Measurements from ENCODE around the gene ESR1. TPM values are rescaled to one million over a fixed set of nuclear protein-coding genes. Genes with fewer than 3 reads are reported as not detected.

ESR1 gene
- total and polyA plus RNA-seq, 2 experiments from 2014 or later: 0.09 TPM; not detected in 1

- H4K20me1 ChIP-seq (ENCODE audit: insufficient read depth): no peaks in the 10 kb centered on the region
- H3K9me3 ChIP-seq (ENCODE audit: low read depth): no peaks in the 10 kb centered on the region
- no peaks in the 10 kb centered on the region for H3K79me2 ChIP-seq (ENCODE audit: insufficient read depth)
- no peak overlapping the region for H3K4me2 ChIP-seq (ENCODE audit: unreplicated experiment)
- no peaks in the 10 kb centered on the region for H3K9me2 ChIP-seq (ENCODE audit: insufficient read depth)
- H3K27ac ChIP-seq: no peak overlapping the region
- 36 to 45% methylated on average over 2 of the region's 2 CpGs for WGBS, 2 experiments (ENCODE audit: low coverage in 1 of 2, low lambda C conversion rate in 2 of 2, missing lambda C conversion rate in 2 of 2)
- H3K36me3 ChIP-seq (ENCODE audit: low read depth): no peaks in the 10 kb centered on the region
- no peak overlapping the region for H2AFZ ChIP-seq
- in situ Hi-C loops (cut with MboI): no loop called here
- H3K27me3 ChIP-seq (replicated peaks; ENCODE audit: insufficient read depth): no peaks in the 10 kb centered on the region
- no peak for TF ChIP-seq EZH2 (IDR thresholded peaks at IDR 0.05; ENCODE audit: insufficient read depth, poor library complexity, severe bottlenecking)
- TF ChIP-seq EZH2phosphoT487 (IDR thresholded peaks at IDR 0.05; ENCODE audit: insufficient read depth, low read depth): no peak
- H3F3A ChIP-seq (ENCODE audit: insufficient read depth): peaks cover 38% of the 10 kb centered on the region
- H3K4me3 ChIP-seq: no peak overlapping the region
- no peak overlapping the region for H3K9ac ChIP-seq
- no peak for DNase-seq
- H3K4me1 ChIP-seq (ENCODE audit: insufficient read depth): peaks cover 49% of the 10 kb centered on the region
These were observed 279.6 kb downstream of the ESR1 start for GRCh38 chr6:152087096-152087495.

DNA sequence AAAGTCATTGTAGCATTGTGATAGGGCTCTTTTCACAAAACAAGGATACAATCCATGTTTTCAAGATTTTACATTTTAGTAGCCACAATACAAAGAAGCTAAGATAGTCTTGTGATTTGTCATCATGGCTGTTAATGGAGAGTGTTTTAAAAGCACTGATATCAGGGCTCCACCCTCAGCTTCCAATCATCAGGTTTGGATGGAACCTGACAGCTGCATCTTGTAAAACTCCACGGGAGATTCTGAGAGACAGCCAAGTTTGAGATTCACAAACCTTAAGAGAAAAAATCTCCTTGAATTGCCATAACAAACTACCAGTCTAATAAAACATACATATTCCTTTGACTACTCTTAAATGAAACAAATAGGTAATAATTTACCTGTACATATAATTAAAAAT lies 280.2 kb downstream of the ESR1 start:
- Histone ChIP-seq H3K4me1 (ENCODE audit: insufficient read depth) (peaks cover 55% of the 10 kb centered on the region), H3K36me3 (ENCODE audit: low read depth) (no peaks in the 10 kb centered on the region), H3K9ac (no peak overlapping the region), H3K9me2 (ENCODE audit: insufficient read depth) (no peaks in the 10 kb centered on the region), H2AFZ (no peak overlapping the region), H3K79me2 (ENCODE audit: insufficient read depth) (no peaks in the 10 kb centered on the region), H3F3A (ENCODE audit: insufficient read depth) (peaks cover 44% of the 10 kb centered on the region), H3K27ac (no peak overlapping the region), H3K9me3 (ENCODE audit: low read depth) (no peaks in the 10 kb centered on the region), H4K20me1 (ENCODE audit: insufficient read depth) (no peaks in the 10 kb centered on the region), H3K4me2 (ENCODE audit: unreplicated experiment) (no peak overlapping the region), H3K4me3 (no peak overlapping the region), H3K27me3 (replicated peaks; ENCODE audit: insufficient read depth) (no peaks in the 10 kb centered on the region)
- 35 to 50% methylated on average over 1 of the region's 1 CpG for WGBS, 2 experiments (ENCODE audit: low coverage in 1 of 2, low lambda C conversion rate in 2 of 2, missing lambda C conversion rate in 2 of 2)
- DNase-seq: no peak
- in situ Hi-C loops (cut with MboI): no loop called here
- no peak for TF ChIP-seq EZH2 (IDR thresholded peaks at IDR 0.05; ENCODE audit: insufficient read depth, poor library complexity, severe bottlenecking)
- TF ChIP-seq EZH2phosphoT487 (IDR thresholded peaks at IDR 0.05; ENCODE audit: insufficient read depth, low read depth): no peak

GRCh38 chr6:152089992-152090391 lies 282.5 kb downstream of the ESR1 start:
- no peak overlapping the region for H3K9ac ChIP-seq
- no peaks in the 10 kb centered on the region for H4K20me1 ChIP-seq (ENCODE audit: insufficient read depth)
- no peak for TF ChIP-seq EZH2 (IDR thresholded peaks at IDR 0.05; ENCODE audit: insufficient read depth, poor library complexity, severe bottlenecking)
- no peak for TF ChIP-seq EZH2phosphoT487 (IDR thresholded peaks at IDR 0.05; ENCODE audit: insufficient read depth, low read depth)
- no peaks in the 10 kb centered on the region for H3K27me3 ChIP-seq (replicated peaks; ENCODE audit: insufficient read depth)
- no peak overlapping the region for H2AFZ ChIP-seq
- no peak overlapping the region for H3K4me3 ChIP-seq
- no peaks in the 10 kb centered on the region for H3K36me3 ChIP-seq (ENCODE audit: low read depth)
- no peak overlapping the region for H3K27ac ChIP-seq
- peaks cover 64% of the 10 kb centered on the region for H3K4me1 ChIP-seq (ENCODE audit: insufficient read depth)
- H3F3A ChIP-seq (ENCODE audit: insufficient read depth): peaks cover 54% of the 10 kb centered on the region
- no peaks in the 10 kb centered on the region for H3K79me2 ChIP-seq (ENCODE audit: insufficient read depth)
- no peaks in the 10 kb centered on the region for H3K9me2 ChIP-seq (ENCODE audit: insufficient read depth)
- no peaks in the 10 kb centered on the region for H3K9me3 ChIP-seq (ENCODE audit: low read depth)
- in situ Hi-C loops (cut with MboI): no loop called here
- peak overlapping the region; percentile 55 for H3K4me2 ChIP-seq (ENCODE audit: unreplicated experiment)
- peak; percentile 87 for DNase-seq
- 19 to 22% methylated on average over 7 of the region's 7 CpGs for WGBS, 2 experiments (ENCODE audit: low coverage in 1 of 2, low lambda C conversion rate in 2 of 2, missing lambda C conversion rate in 2 of 2)

DNA sequence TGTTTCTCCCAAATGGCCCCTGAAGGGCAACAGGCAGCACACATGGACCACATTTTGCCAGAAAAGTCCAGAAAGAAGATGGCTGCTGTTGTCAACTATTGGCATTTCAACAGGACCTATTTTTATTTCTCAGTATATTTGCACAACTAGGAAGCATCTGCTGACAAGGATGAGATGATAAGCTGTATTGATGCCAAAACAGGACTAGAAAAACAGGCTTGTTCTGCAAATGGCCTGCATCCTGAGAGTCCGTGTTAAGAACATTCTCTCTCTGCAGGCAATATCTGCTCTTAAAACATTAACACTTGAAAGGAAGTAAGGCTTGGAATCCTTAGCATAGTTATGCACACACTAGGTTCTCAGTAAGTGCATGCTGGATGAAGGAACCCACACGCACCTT lies 283.7 kb downstream of the ESR1 start:
- DNase-seq: no peak
- TF ChIP-seq EZH2phosphoT487 (IDR thresholded peaks at IDR 0.05; ENCODE audit: insufficient read depth, low read depth) (no peak), EZH2 (IDR thresholded peaks at IDR 0.05; ENCODE audit: insufficient read depth, poor library complexity, severe bottlenecking) (no peak)
- Histone ChIP-seq H3F3A (ENCODE audit: insufficient read depth) (peaks cover 59% of the 10 kb centered on the region), H3K9ac (no peak overlapping the region), H3K79me2 (ENCODE audit: insufficient read depth) (no peaks in the 10 kb centered on the region), H3K4me3 (no peak overlapping the region), H4K20me1 (ENCODE audit: insufficient read depth) (no peaks in the 10 kb centered on the region), H3K4me1 (ENCODE audit: insufficient read depth) (peaks cover 57% of the 10 kb centered on the region), H3K27me3 (replicated peaks; ENCODE audit: insufficient read depth) (no peaks in the 10 kb centered on the region), H3K9me2 (ENCODE audit: insufficient read depth) (no peaks in the 10 kb centered on the region), H3K9me3 (ENCODE audit: low read depth) (no peaks in the 10 kb centered on the region), H3K36me3 (ENCODE audit: low read depth) (no peaks in the 10 kb centered on the region), H3K4me2 (ENCODE audit: unreplicated experiment) (peak overlapping the region; percentile 32), H2AFZ (no peak overlapping the region), H3K27ac (peak overlapping the region; percentile 58)
- in situ Hi-C loops (cut with MboI): no loop called here
- WGBS, 2 experiments (ENCODE audit: low coverage in 1 of 2, low lambda C conversion rate in 2 of 2, missing lambda C conversion rate in 2 of 2): 75 to 82% methylated on average over 2 of the region's 2 CpGs
